Activated CD8-positive, alpha-beta T cell treated with anti-CD3 and anti-CD28 coated beads for 36 hours (primary cell): Measurements from ENCODE around the gene MDGA2. TPM values are rescaled to one million over a fixed set of nuclear protein-coding genes. Genes with fewer than 3 reads are reported as not detected.
"Not testable (repeated sequence)": the region's sequence is repeated elsewhere in the genome, so short reads cannot be mapped to it uniquely, and the experiment has no call there.

ENCODE experiments used
- ATAC-seq: fragments of 200-7000 bp; cut with Tn5 transposase; one replicate; pipeline ENCODE4 v1.10.0; 2021; ENCODE audit warnings: mild to moderate bottlenecking, moderate library complexity
- CTCF ChIA-PET: fragments of 350-600 bp; sonication (Branson Sonifier 250); formaldehyde crosslinking; loops from one replicate; lab custom pipeline; 2021; ENCODE audit warnings: antibody characterized with exemption; lab: Charles Lee
- POLR2A ChIA-PET: fragments of 350-600 bp; sonication (Branson Sonifier 250); formaldehyde crosslinking; loops from one replicate; lab custom pipeline; 2021; ENCODE audit warnings: antibody characterized with exemption; lab: Charles Lee
- DNase-seq: peaks from one replicate; pipeline ENCODE4 v3.0.0-alpha.2; 2020
- H3K27ac Mint-ChIP-seq: one replicate; pipeline ENCODE4 v1.8.0; 2021; ENCODE audit warnings: mild to moderate bottlenecking, mixed read lengths
- H3K27me3 Mint-ChIP-seq: one replicate; pipeline ENCODE4 v1.8.0; 2021; ENCODE audit warnings: mixed read lengths
- H3K36me3 Mint-ChIP-seq: one replicate; pipeline ENCODE4 v1.8.0; 2021; ENCODE audit warnings: low read depth, mixed read lengths
- H3K4me1 Mint-ChIP-seq: one replicate; pipeline ENCODE4 v1.8.0; 2021; ENCODE audit warnings: low read depth, mixed read lengths
- H3K4me3 Mint-ChIP-seq: one replicate; pipeline ENCODE4 v1.8.0; 2021; ENCODE audit warnings: mild to moderate bottlenecking, moderate library complexity, mixed read lengths
- H3K9me3 Mint-ChIP-seq: one replicate; pipeline ENCODE4 v1.8.0; 2021; ENCODE audit warnings: mixed read lengths
- CTCF ChIP-seq: fragments of 200-600 bp; IDR thresholded peaks from one replicate; pipeline ENCODE4 v1.8.0; 2022; ENCODE audit warnings: antibody characterized with exemption, mild to moderate bottlenecking
- intact Hi-C: fragments of 100-400 bp; cut with micrococcal nuclease; formaldehyde crosslinking; loops from one replicate; pipeline ENCODE4 v1.10.0; 2022
- total RNA-seq, 2 experiments: library from RNA; stranded (reverse); gene quantifications; one replicate each; pipeline ENCODE4 v1.2.3, GENCODE V29; 2021

The MDGA2 gene
- total RNA-seq, 2 experiments from 2014 or later, result not detected

- no peaks in the 10 kb centered on the region for H3K4me1 Mint-ChIP-seq
- H3K4me3 Mint-ChIP-seq, result no peak overlapping the region
- POLR2A ChIA-PET, result interaction anchor here (0.7 kb wide), 1 partner anchor 35 kb away, joined by 3 read pairs; no protein-coding TSS in a partner anchor
- ATAC-seq (no peak), DNase-seq (no peak)
- intact Hi-C loops, result no loop called here
- H3K27ac Mint-ChIP-seq, result no peak overlapping the region
- H3K27me3 Mint-ChIP-seq, result no peaks in the 10 kb centered on the region
- H3K36me3 Mint-ChIP-seq, result no peaks in the 10 kb centered on the region
- peaks cover 2% of the 10 kb centered on the region for H3K9me3 Mint-ChIP-seq
- TF ChIP-seq CTCF, result no peak
- CTCF ChIA-PET, result no interaction called here
These were observed 495.5 kb downstream of the MDGA2 start for GRCh38 chr14:47179906-47180305.

- H3K36me3 Mint-ChIP-seq, ATAC-seq, DNase-seq, intact Hi-C loops, H3K4me3 Mint-ChIP-seq, H3K9me3 Mint-ChIP-seq, H3K27me3 Mint-ChIP-seq, H3K4me1 Mint-ChIP-seq, POLR2A ChIA-PET, CTCF ChIA-PET, H3K27ac Mint-ChIP-seq: not testable (repeated sequence)
These were observed 503.5 kb downstream of the MDGA2 start for GRCh38 chr14:47171896-47172295.

- no peak for TF ChIP-seq CTCF
- Mint-ChIP-seq H3K4me3 (no peak overlapping the region), H3K27ac (no peak overlapping the region), H3K9me3 (peaks cover 3% of the 10 kb centered on the region), H3K36me3 (no peaks in the 10 kb centered on the region), H3K4me1 (no peaks in the 10 kb centered on the region), H3K27me3 (no peaks in the 10 kb centered on the region)
- ChIA-PET CTCF (no interaction called here), POLR2A (no interaction called here)
- ATAC-seq (no peak), DNase-seq (no peak)
- intact Hi-C loops, result no loop called here
These were observed 508.0 kb downstream of the MDGA2 start for GRCh38 chr14:47167402-47167801.

GRCh38 chr14:47155395-47155794, 520.0 kb downstream of the MDGA2 start:
- H3K9me3 Mint-ChIP-seq, result peaks cover 5% of the 10 kb centered on the region

GRCh38 chr14:47154276-47154797, 521.1 kb downstream of the MDGA2 start:
- no peak for ATAC-seq
- Mint-ChIP-seq H3K4me3 (no peak overlapping the region), H3K36me3 (no peaks in the 10 kb centered on the region), H3K9me3 (peaks cover 5% of the 10 kb centered on the region), H3K27ac (no peak overlapping the region), H3K27me3 (no peaks in the 10 kb centered on the region), H3K4me1 (no peaks in the 10 kb centered on the region)
- intact Hi-C loops, result no loop called here
- CTCF ChIA-PET, result no interaction called here
- no peak for TF ChIP-seq CTCF
- POLR2A ChIA-PET, result no interaction called here
- no peak for DNase-seq

More at GRCh38 chr14:47155395-47155794, 520.0 kb downstream of the MDGA2 start:
- Mint-ChIP-seq H3K36me3 (no peaks in the 10 kb centered on the region), H3K27me3 (no peaks in the 10 kb centered on the region), H3K27ac (no peak overlapping the region), H3K4me1 (no peaks in the 10 kb centered on the region), H3K4me3 (no peak overlapping the region)
- CTCF ChIA-PET, result no interaction called here
- no peak for ATAC-seq
- no peak for TF ChIP-seq CTCF
- intact Hi-C loops, result no loop called here
- no peak for DNase-seq
- POLR2A ChIA-PET, result no interaction called here
